Peyer's patch (tissue), 4 donors: ENCODE results near the gene GNB1L.

Source experiments
- POLR2A ChIP-seq, 2 donors: fragments of 450-650 bp; IDR thresholded peaks; one replicate each; pipeline ENCODE4 v1.5.1; 2017; ENCODE audit warnings: antibody characterized with exemption in 2 of 2, mild to moderate bottlenecking in 2 of 2, moderate library complexity in 2 of 2
- TF ChIP-seq, protein P1 (sequence below), 6 experiments: fragments of 450-650 bp in 4 of 6; fragments of 200-600 bp in 2 of 6; sonication (generic) in 1 of 6; IDR thresholded peaks; one replicate each; pipeline ENCODE4 v1.5.1; 2017 to 2019; ENCODE audit warnings: antibody characterized with exemption in 6 of 6, mild to moderate bottlenecking in 3 of 6, moderate library complexity in 1 of 6

DNA sequence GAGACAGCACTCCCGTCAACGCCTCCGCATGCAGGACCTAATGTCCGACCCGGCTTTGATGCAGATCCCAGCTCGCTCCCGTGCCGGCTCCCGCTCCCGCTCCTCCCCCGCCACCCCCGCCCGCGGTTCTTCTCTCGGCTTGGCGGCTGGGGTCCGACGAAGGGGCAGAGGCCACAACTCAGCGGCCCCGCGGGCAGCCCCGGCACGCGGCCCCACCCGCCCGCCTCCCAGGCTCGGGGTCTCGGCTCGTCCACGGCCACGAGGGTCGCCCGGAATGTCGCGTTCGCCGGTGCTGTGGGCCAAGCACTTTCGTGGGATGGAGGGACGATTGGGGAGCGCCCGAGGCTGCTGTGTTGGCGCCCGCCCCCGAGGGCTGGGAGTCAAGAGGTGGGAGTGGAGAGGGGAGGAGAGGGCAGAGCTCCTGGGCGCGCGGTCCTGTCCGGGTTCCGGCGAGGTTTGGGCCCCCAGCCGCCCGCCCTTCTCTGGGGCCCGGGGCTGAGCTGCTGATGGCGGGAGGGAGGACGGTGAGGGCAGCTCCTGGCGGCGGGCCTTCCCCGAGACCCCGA lies 99.4 kb downstream of the GNB1L start:
- TF ChIP-seq, protein P1, sequence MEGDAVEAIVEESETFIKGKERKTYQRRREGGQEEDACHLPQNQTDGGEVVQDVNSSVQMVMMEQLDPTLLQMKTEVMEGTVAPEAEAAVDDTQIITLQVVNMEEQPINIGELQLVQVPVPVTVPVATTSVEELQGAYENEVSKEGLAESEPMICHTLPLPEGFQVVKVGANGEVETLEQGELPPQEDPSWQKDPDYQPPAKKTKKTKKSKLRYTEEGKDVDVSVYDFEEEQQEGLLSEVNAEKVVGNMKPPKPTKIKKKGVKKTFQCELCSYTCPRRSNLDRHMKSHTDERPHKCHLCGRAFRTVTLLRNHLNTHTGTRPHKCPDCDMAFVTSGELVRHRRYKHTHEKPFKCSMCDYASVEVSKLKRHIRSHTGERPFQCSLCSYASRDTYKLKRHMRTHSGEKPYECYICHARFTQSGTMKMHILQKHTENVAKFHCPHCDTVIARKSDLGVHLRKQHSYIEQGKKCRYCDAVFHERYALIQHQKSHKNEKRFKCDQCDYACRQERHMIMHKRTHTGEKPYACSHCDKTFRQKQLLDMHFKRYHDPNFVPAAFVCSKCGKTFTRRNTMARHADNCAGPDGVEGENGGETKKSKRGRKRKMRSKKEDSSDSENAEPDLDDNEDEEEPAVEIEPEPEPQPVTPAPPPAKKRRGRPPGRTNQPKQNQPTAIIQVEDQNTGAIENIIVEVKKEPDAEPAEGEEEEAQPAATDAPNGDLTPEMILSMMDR (IDR thresholded peaks at IDR 0.05), result no peak
- no peak for TF ChIP-seq POLR2A (IDR thresholded peaks at IDR 0.05)
